ENCODE data around the gene ACTR1B.
"Not testable (repeated sequence)": the region's sequence is repeated elsewhere in the genome, so short reads cannot be mapped to it uniquely, and the experiment has no call there.

The ACTR1B gene

DNA sequence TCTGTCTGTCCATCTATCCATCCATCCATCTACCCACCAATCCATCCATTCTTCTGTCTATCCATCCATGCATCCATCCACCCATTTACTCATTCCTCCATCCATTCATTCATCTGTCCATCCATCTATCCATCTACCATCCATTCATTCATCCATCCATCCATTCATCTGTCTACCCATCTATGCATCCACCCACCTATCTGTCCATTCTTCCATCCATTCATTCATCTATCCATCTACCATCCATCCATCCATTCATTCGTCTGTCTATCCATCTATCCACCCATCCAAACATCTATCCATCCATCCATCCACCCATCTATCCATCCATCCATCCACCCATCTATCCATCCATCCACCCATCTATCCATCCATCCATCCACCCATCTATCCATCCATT lies 43.4 kb downstream of the ACTR1B start:
- H3K9ac ChIP-seq (ENCODE audit: low read length in 5 of 5); H3K4me1 ChIP-seq (ENCODE audit: control insufficient read depth in 5 of 5, insufficient read depth in 5 of 5, low read length in 5 of 5); H3K4me3 ChIP-seq (ENCODE audit: low read depth in 1 of 5, low read length in 5 of 5); H3K36me3 ChIP-seq (ENCODE audit: control insufficient read depth in 5 of 5, insufficient read depth in 5 of 5, low read length in 5 of 5); H3K27me3 ChIP-seq (ENCODE audit: control insufficient read depth in 5 of 5, insufficient read depth in 4 of 5, low read length in 5 of 5); H3K9me3 ChIP-seq (ENCODE audit: control insufficient read depth in 5 of 5, low read length in 5 of 5); H3K27ac ChIP-seq (ENCODE audit: low read depth, low read length): not testable (repeated sequence)

DNA sequence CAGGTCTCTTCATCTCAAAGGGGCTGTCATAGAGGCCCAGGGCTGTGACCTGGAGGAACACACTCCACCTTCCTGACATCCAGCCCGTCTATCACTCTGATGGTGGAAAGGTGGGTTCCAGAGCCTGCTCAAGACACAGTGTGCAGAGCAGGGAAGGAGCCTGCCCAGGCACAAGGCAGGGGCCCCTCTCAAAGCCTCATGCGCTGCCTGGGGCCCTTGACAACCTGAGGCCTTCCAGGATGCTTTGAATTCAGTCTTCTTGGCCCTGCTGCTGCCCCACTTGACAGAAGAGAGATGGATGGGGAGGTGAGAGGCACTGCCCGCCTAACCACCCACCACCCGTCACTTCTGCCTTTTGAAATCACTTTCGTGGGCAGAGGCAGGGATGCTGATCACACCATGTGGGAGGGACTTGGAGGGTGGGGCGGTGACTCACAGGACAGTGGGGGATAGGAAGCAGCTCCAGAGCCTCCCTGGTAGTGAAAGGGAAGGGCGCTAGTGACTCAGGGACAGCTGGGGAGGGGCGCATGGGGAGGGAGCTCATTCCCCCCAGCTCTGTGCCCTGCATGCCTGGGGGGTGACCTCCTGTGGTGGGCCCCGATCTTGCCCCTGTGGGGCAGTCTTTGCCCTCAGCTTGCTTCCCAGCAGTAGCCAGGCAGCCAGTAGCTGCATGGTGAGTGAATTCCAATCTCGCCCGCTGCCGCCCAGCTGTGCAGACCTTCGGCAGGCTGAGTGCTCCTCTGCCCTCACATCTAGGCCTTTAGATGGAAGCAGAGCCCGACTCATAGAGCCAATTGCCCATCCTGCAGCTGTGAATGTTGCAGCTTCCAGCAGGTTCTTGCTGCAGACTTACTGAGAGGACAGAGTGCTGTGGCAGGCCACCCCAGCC lies 44.7 kb downstream of the ACTR1B start:
- not testable (repeated sequence) for H3K4me1 ChIP-seq (ENCODE audit: control insufficient read depth in 5 of 5, insufficient read depth in 5 of 5, low read length in 5 of 5); H3K27ac ChIP-seq (ENCODE audit: low read depth, low read length); H3K36me3 ChIP-seq (ENCODE audit: control insufficient read depth in 5 of 5, insufficient read depth in 5 of 5, low read length in 5 of 5); H3K27me3 ChIP-seq (ENCODE audit: control insufficient read depth in 5 of 5, insufficient read depth in 4 of 5, low read length in 5 of 5); H3K4me3 ChIP-seq (ENCODE audit: low read depth in 1 of 5, low read length in 5 of 5); H3K9ac ChIP-seq (ENCODE audit: low read length in 5 of 5); H3K9me3 ChIP-seq (ENCODE audit: control insufficient read depth in 5 of 5, low read length in 5 of 5)

DNA sequence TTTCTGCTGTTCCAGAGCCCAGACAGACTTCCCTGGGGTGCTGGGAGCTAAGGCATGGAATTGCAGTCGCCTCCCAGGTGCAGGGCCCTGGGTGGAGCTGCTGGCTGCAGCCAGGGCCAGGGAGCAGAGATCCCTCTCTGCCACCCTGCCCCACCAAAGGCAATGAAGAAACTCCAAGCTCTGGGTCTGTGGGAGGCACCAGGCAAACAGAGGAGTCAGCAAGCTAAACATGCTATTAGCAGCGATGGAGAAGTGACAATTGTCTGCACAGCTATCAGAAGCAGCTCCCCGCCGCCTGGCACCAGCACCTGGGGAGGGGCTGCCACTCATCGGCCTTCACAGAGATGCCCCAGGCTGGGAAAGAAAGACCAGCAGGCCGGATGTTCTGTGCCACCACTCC lies 45.9 kb downstream of the ACTR1B start:
- no peaks in the 10 kb centered on the region for H3K9me3 ChIP-seq (ENCODE audit: control insufficient read depth in 5 of 5, low read length in 5 of 5)
- H3K4me3 ChIP-seq (ENCODE audit: low read depth in 1 of 5, low read length in 5 of 5) = no peak overlapping the region
- no peaks in the 10 kb centered on the region for H3K4me1 ChIP-seq (ENCODE audit: control insufficient read depth in 5 of 5, insufficient read depth in 5 of 5, low read length in 5 of 5)
- no peak overlapping the region for H3K9ac ChIP-seq (ENCODE audit: low read length in 5 of 5)
- H3K36me3 ChIP-seq (ENCODE audit: control insufficient read depth in 5 of 5, insufficient read depth in 5 of 5, low read length in 5 of 5) = no peaks in the 10 kb centered on the region
- H3K27ac ChIP-seq (ENCODE audit: low read depth, low read length) = no peak overlapping the region
- no peaks in the 10 kb centered on the region for H3K27me3 ChIP-seq (ENCODE audit: control insufficient read depth in 5 of 5, insufficient read depth in 4 of 5, low read length in 5 of 5)

DNA sequence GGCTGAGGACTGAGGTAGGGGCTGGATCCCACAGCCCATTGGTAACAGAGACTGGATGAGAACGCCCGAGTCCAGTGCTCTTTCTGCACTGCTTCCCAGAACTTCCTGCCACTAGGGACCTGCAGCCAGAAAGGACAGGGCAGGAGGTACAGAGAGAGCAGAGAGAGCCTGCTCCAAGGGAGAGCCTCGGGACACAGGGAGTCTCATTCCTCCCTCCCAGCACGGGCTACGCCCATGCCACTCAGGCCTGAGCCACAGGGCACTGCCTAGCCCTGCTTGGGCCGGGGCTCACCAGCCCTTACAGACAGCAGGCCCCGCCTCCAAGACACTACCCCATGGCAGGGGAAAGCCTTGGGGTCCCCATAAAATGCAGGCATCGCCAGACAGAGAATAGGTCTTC lies 48.1 kb downstream of the ACTR1B start:
- H3K4me3 ChIP-seq (ENCODE audit: low read depth in 1 of 5, low read length in 5 of 5); H3K27me3 ChIP-seq (ENCODE audit: control insufficient read depth in 5 of 5, insufficient read depth in 4 of 5, low read length in 5 of 5); H3K4me1 ChIP-seq (ENCODE audit: control insufficient read depth in 5 of 5, insufficient read depth in 5 of 5, low read length in 5 of 5); H3K36me3 ChIP-seq (ENCODE audit: control insufficient read depth in 5 of 5, insufficient read depth in 5 of 5, low read length in 5 of 5); H3K9me3 ChIP-seq (ENCODE audit: control insufficient read depth in 5 of 5, low read length in 5 of 5); H3K9ac ChIP-seq (ENCODE audit: low read length in 5 of 5); H3K27ac ChIP-seq (ENCODE audit: low read depth, low read length): not testable (repeated sequence)

GRCh38 chr2:97611895-97612294 lies 51.9 kb downstream of the ACTR1B start:
- not testable (repeated sequence) for H3K4me3 ChIP-seq (ENCODE audit: low read depth in 1 of 5, low read length in 5 of 5); H3K36me3 ChIP-seq (ENCODE audit: control insufficient read depth in 5 of 5, insufficient read depth in 5 of 5, low read length in 5 of 5); H3K9ac ChIP-seq (ENCODE audit: low read length in 5 of 5); H3K4me1 ChIP-seq (ENCODE audit: control insufficient read depth in 5 of 5, insufficient read depth in 5 of 5, low read length in 5 of 5); H3K27ac ChIP-seq (ENCODE audit: low read depth, low read length); H3K27me3 ChIP-seq (ENCODE audit: control insufficient read depth in 5 of 5, insufficient read depth in 4 of 5, low read length in 5 of 5); H3K9me3 ChIP-seq (ENCODE audit: control insufficient read depth in 5 of 5, low read length in 5 of 5)

- H3K4me3 ChIP-seq (ENCODE audit: low read depth in 1 of 5, low read length in 5 of 5); H3K27ac ChIP-seq (ENCODE audit: low read depth, low read length); H3K9me3 ChIP-seq (ENCODE audit: control insufficient read depth in 5 of 5, low read length in 5 of 5); H3K9ac ChIP-seq (ENCODE audit: low read length in 5 of 5); H3K36me3 ChIP-seq (ENCODE audit: control insufficient read depth in 5 of 5, insufficient read depth in 5 of 5, low read length in 5 of 5); H3K4me1 ChIP-seq (ENCODE audit: control insufficient read depth in 5 of 5, insufficient read depth in 5 of 5, low read length in 5 of 5); H3K27me3 ChIP-seq (ENCODE audit: control insufficient read depth in 5 of 5, insufficient read depth in 4 of 5, low read length in 5 of 5): not testable (repeated sequence)
Observed at GRCh38 chr2:97608745-97609144, 55.1 kb downstream of the ACTR1B start.
